Sciatic nerve (tissue), 2 donors: Measurements from ENCODE around the gene SLC26A1. TPM values are rescaled to one million over a fixed set of nuclear protein-coding genes. Genes with fewer than 3 reads are reported as not detected.

Experiments
- ATAC-seq: fragments of 200-7000 bp; cut with Tn5 transposase; one replicate; pipeline ENCODE4 v1.9.1; 2020; ENCODE audit warnings: mild to moderate bottlenecking, moderate library complexity
- DNase-seq: peaks from one replicate; pipeline ENCODE4 v3.0.0-alpha.2; 2020; ENCODE audit warnings: low spot score
- intact Hi-C: fragments of 100-400 bp; cut with DNase I; formaldehyde crosslinking; loops from one replicate; pipeline ENCODE4 v1.14.2; 2022
- total RNA-seq: library from RNA; stranded (reverse); fragmentation: NEBNext Ultra II Directional; extraction: Animal tissue kit (Norgen Biotek cat#: 25700); gene quantifications from one replicate; pipeline ENCODE4 v1.2.1, GENCODE V29; 2021
- donor health status: DM: no; HTN: no; CAD: no.
- donor health status: DM: no; HTN: no; CAD: no.

Gene SLC26A1
- total RNA-seq, 1 donor from 2014 or later: 0.45 TPM

- ATAC-seq (no peak), DNase-seq (no peak)
- intact Hi-C loops: no loop called here
These were observed 24.0 kb upstream of the SLC26A1 start for GRCh38 chr4:1017211-1017610.

- intact Hi-C loops: no loop called here
- DNase-seq (no peak), ATAC-seq (no peak)
These were observed 22.5 kb upstream of the SLC26A1 start for GRCh38 chr4:1015746-1016145.

- intact Hi-C loops: no loop called here
- ATAC-seq: no peak
These were observed 22.0 kb upstream of the SLC26A1 start for GRCh38 chr4:1015179-1015578.

GRCh38 chr4:1014291-1015167, 21.3 kb upstream of the SLC26A1 start:
- DNase-seq (no peak), ATAC-seq (no peak)
- intact Hi-C loops: no loop called here

More at GRCh38 chr4:1015179-1015578, 22.0 kb upstream of the SLC26A1 start:
- no peak for DNase-seq

GRCh38 chr4:1013225-1014073, 20.2 kb upstream of the SLC26A1 start:
- DNase-seq (no peak), ATAC-seq (no peak)
- intact Hi-C loops: no loop called here

- ATAC-seq (no peak), DNase-seq (no peak)
- intact Hi-C loops: no loop called here
These were observed 19.0 kb upstream of the SLC26A1 start for GRCh38 chr4:1012034-1012739.

- ATAC-seq (no peak), DNase-seq (no peak)
- intact Hi-C loops: no loop called here
These were observed 18.4 kb upstream of the SLC26A1 start for GRCh38 chr4:1011666-1012033.

- ATAC-seq (peak; percentile 75), DNase-seq (peak; percentile 97)
- intact Hi-C loops: no loop called here
These were observed 17.9 kb upstream of the SLC26A1 start, which contains the start of gene FGFRL1 for GRCh38 chr4:1011022-1011665. TSS of gene FGFRL1 (plus strand) at chr4:1011626. CDS start at chr4:1012486, 860 bp downstream.

- DNase-seq (peak; percentile 85), ATAC-seq (peak; percentile 73)
- intact Hi-C loops: no loop called here
These were observed 17.3 kb upstream of the SLC26A1 start for GRCh38 chr4:1010395-1011021.

- ATAC-seq: peak; percentile 62
- intact Hi-C loops: no loop called here
- peak; percentile 84 for DNase-seq
These were observed 16.6 kb upstream of the SLC26A1 start for GRCh38 chr4:1009542-1010394.

- DNase-seq (no peak), ATAC-seq (peak; percentile 5)
- intact Hi-C loops: no loop called here
These were observed 15.8 kb upstream of the SLC26A1 start for GRCh38 chr4:1008840-1009541.

GRCh38 chr4:1006856-1007255, 13.7 kb upstream of the SLC26A1 start:
- intact Hi-C loops: no loop called here
- no peak for ATAC-seq
- no peak for DNase-seq

GRCh38 chr4:1004557-1005485, 11.6 kb upstream of the SLC26A1 start:
- DNase-seq (no peak), ATAC-seq (no peak)
- intact Hi-C loops: no loop called here

GRCh38 chr4:1004071-1004418, 10.8 kb upstream of the SLC26A1 start:
- ATAC-seq: no peak
- intact Hi-C loops: no loop called here
- no peak for DNase-seq

- intact Hi-C loops: no loop called here
- ATAC-seq: no peak
- DNase-seq: no peak
These were observed 10.3 kb upstream of the SLC26A1 start for GRCh38 chr4:1003271-1004070.
